ENCODE measurements around the gene TBC1D13. TPM values are rescaled to one million over a fixed set of nuclear protein-coding genes. Genes with fewer than 3 reads are reported as not detected.

Gene TBC1D13
- total and polyA plus RNA-seq, 2 of the 4 experiments (the other 2 are of a cell fraction) = 9.1 to 26.4 TPM

GRCh38 chr9:128765499-128765898 lies 21.6 kb upstream of the TBC1D13 start:
- Histone ChIP-seq H2BK15ac (ENCODE audit: low read depth, low read length) (no peak overlapping the region), H3K4me1 (ENCODE audit: control insufficient read depth, insufficient read depth, low read length) (0 out of 2 replicates have a peak, but pooled peaks cover under 1% of the 10 kb centered on the region), H3K9ac (ENCODE audit: low read depth, low read length) (no peak overlapping the region), H2AK9ac (replicated peaks; ENCODE audit: low read depth, low read length, poor library complexity) (no peak overlapping the region), H3K36me3 (ENCODE audit: control insufficient read depth, insufficient read depth, low read length) (peaks cover 4% of the 10 kb centered on the region), H3K79me1 (ENCODE audit: low read depth in 1 of 2, low read length in 2 of 2) (peaks cover 19 to 54% of the 10 kb centered on the region in 2 experiments), H4K91ac (ENCODE audit: insufficient read depth, low read depth, low read length) (no peak overlapping the region), H3K18ac (ENCODE audit: low read depth, low read length) (no peak overlapping the region), H4K20me1 (ENCODE audit: insufficient read depth, low read length) (0 out of 2 replicates have a peak, but pooled peaks cover 4% of the 10 kb centered on the region), H3K4ac (ENCODE audit: low read depth, low read length) (no peak overlapping the region), H3K4me2 (ENCODE audit: low read depth, low read length) (no peak overlapping the region), H3K27ac (ENCODE audit: insufficient read depth, low read length) (no peak overlapping the region), H4K5ac (ENCODE audit: low read depth, low read length) (no peak overlapping the region), H2AFZ (replicated peaks; ENCODE audit: low read length, poor library complexity) (no peak overlapping the region), H4K8ac (ENCODE audit: low read depth in 2 of 2, low read length in 2 of 2) (no peak overlapping the region), H3K27me3 (ENCODE audit: control insufficient read depth, insufficient read depth, low read length) (no peaks in the 10 kb centered on the region), H2AK5ac (ENCODE audit: low read depth, low read length) (no peak overlapping the region), H3K9me3 (ENCODE audit: control insufficient read depth, insufficient read depth, low read length) (no peaks in the 10 kb centered on the region), H2BK120ac (ENCODE audit: low read depth, low read length) (no peak overlapping the region), H3K23ac (ENCODE audit: low read depth, low read length) (no peak overlapping the region), H3K4me3 (ENCODE audit: insufficient read depth, low read depth, low read length) (no peak overlapping the region), H3K14ac (replicated peaks; ENCODE audit: low read depth, low read length) (no peak overlapping the region), H3K9me1 (ENCODE audit: insufficient read depth, low read length) (0 out of 2 replicates have a peak, but pooled peaks cover 3% of the 10 kb centered on the region), H2BK5ac (ENCODE audit: low read depth, low read length, poor library complexity, severe bottlenecking) (no peak overlapping the region), H3K56ac (ENCODE audit: extremely low read depth, insufficient read depth, low read length) (no peak overlapping the region), H2BK20ac (ENCODE audit: low read depth, low read length) (no peak overlapping the region)
- no peak for TF ChIP-seq MXI1 (IDR thresholded peaks at IDR 0.05; ENCODE audit: borderline replicate concordance, low read depth, low read length)
- no peak for TF ChIP-seq SMC3 (IDR thresholded peaks at IDR 0.05; ENCODE audit: low read depth, low read length)
- no peak for TF ChIP-seq POLR2A (IDR thresholded peaks at IDR 0.05; ENCODE audit: low read depth, low read length)
- TF ChIP-seq, protein P1, sequence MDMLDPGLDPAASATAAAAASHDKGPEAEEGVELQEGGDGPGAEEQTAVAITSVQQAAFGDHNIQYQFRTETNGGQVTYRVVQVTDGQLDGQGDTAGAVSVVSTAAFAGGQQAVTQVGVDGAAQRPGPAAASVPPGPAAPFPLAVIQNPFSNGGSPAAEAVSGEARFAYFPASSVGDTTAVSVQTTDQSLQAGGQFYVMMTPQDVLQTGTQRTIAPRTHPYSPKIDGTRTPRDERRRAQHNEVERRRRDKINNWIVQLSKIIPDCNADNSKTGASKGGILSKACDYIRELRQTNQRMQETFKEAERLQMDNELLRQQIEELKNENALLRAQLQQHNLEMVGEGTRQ (IDR thresholded peaks at IDR 0.05; ENCODE audit: low read depth, low read length) = no peak
- no peak for TF ChIP-seq RAD21 (IDR thresholded peaks at IDR 0.05; ENCODE audit: low read length)
- TF ChIP-seq MAZ (IDR thresholded peaks at IDR 0.05; ENCODE audit: borderline replicate concordance, low read depth, low read length) = no peak
- in situ Hi-C loops (cut with MboI; ENCODE audit: low sequenced_read_pairs) = no loop called here
- ChIA-PET CTCF (interaction anchor here (0.7 kb wide), 1 partner anchor 416 kb away, joined by 4 read pairs; no protein-coding TSS in a partner anchor), POLR2A (ENCODE audit: unreplicated experiment) (no interaction called here)
- no peak for DNase-seq
- no peak for ATAC-seq (ENCODE audit: low read depth)
- WGBS, 2 experiments (ENCODE audit: extremely low coverage in 2 of 2, insufficient read length in 1 of 2) = 80% methylated on average over 2 of the region's 3 CpGs; no CpG with 5 or more reads in 1 of the 2 experiments
- BruUV-seq (replicated peaks) = no TSS peak
- intact Hi-C loops (cut with micrococcal nuclease) = no loop called here
- dilution Hi-C loops (cut with HindIII; ENCODE audit: low sequenced_read_pairs, unreplicated experiment) = no loop called here

Measured in IMR-90 (cell line).